ENCODE data around the gene P2RY4.
"Not testable (repeated sequence)": the region's sequence is repeated elsewhere in the genome, so short reads cannot be mapped to it uniquely, and the experiment has no call there.

P2RY4 gene

DNA sequence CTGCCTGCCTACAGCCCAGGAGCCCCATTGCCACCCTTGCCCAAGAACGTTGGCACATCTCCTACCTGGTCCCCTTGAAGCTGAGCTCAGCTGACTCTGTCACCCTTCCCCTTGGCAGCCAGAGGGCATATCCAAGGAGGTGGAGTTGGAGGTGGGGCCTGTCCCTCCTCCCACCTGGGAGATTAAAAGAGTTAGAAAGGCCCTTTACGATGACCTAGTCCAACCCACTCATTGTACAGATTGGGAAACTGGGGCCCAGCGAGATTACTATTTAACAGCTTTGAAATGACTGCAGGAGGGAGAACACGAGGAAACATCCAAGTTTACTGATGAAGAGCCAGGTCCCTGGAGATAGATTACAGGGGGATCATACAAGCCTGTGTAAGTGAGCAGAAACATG, at the start of gene P2RY4:
P2RY4 (minus strand) TSS at position 101 of the 400 bp plus-strand sequence. CDS start 580 bp downstream, outside the sequence.
- no peak for DNase-seq (ENCODE audit: low spot score)

DNA sequence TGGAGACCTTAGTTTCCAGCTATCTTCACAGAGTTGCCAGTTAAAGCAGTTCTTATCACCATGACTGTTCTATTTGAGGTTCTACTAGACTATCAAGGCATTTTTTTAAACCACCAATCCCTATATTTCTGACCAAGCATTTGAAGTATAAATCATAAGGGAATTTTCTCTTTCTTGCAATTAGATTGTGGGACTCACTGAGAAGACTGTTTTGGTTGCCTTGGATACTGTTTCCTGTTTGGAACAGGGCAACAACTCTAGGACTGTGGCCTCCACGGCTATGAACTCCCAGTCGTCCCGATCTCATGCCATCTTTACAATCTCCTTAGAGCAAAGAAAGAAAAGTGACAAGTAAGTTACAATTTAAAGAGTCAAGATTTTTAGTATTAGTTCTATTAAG, 41.7 kb upstream of the P2RY4 start:
- DNase-seq (ENCODE audit: low spot score): peak; percentile 12

- DNase-seq (ENCODE audit: low spot score): no peak
Measured at GRCh38 chrX:70293621-70294020, 33.6 kb upstream of the P2RY4 start.

DNA sequence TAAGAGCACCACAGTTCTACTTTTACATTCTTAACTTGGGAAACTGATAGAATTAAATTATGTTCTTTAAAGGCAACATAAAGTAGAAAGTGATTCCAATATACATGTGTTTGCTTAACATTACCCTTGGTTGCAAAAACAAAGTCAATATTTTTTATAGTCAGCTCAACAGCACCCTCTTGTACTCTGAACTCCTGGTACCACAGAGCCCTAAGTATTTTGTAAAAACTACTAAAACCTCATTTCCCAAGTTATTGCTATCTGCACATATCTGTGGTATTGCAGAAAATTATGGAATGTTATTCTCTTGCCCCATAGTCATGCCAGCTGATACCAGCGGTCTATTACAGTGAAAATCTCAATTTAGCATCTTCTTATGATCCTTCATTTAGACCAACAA, 32.8 kb upstream of the P2RY4 start:
- DNase-seq (ENCODE audit: low spot score): no peak

DNA sequence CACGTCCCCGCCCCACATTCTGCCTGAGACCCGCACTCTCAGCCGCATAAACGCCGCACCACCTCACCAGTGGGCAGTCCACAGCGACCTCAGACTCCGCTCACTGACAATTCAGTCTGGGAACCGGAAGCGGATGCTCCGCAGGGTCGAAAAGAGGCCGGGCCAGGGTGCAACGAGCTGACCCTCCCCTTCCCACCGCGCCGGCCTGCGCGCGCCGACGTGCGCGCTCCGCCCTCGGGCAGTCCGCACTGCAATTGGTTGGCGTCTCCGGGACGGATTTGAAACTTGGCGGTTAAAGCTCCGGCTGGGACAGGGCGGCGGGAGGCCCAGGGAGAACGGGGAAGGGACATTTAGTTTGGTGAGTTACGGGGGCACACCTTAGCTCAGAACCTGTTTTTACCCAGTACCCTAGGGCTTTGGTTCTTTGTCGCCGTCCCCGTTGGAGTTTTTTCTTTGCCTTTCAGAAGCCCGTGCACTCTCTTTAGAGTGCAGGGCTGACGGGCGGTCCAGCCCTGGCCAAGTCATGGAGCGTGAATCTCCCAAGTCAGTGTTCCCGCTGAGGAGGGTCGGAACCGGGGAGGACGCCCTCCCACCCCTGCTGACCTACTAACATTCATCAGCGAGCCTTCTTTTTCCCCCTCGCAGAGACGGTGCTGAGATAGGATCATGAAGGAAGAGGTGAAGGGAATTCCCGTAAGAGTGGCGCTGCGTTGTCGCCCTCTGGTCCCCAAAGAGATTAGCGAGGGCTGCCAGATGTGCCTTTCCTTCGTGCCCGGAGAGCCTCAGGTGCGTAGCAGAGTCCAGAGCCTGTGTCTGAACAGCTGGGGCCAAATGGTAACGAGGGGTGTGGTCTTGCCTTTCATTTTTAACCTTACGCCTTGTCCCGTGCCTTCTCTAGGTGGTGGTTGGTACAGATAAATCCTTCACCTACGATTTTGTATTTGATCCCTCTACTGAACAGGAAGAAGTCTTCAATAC, 30.1 kb upstream of the P2RY4 start, which contains the start of the genes KIF4A and PDZD11:
KIF4A (plus strand) TSS at position 312 of the 978 bp plus-strand sequence; CDS start at position 667, 355 bp downstream.
PDZD11 (minus strand) TSS at position 135 of the 978 bp plus-strand sequence. CDS start 586 bp downstream, outside the sequence.
- DNase-seq (ENCODE audit: low spot score): peak; percentile 70

DNA sequence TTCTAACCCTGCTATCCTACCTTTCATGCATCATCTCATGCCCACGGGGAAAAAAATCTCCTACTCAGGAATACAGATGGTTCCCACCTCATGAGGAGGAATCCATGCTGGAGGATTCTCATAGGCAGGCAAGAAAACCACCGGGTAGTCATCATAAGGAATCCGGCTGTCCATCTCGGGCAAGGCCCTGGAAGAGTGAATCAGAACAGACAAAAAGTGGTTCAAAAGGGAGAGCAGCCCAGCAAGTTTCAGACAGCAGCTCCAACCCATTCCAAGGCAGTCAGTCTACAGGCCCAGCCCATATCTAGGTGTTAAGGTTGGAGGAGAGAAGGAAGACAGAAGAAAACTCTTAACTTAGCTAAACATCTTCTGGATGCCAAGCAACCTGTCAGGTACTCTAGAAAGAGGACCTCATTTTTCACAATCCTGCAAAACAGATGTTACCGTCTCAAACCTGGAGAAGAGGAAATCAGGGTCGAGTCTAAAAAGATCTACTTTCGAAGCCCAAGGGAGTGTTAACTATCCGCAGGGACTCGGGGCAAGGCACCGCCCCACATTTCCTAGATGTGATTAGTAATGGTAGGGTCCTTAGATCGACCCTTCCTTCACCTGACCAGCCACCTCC, 29.3 kb upstream of the P2RY4 start:
- DNase-seq (ENCODE audit: low spot score): no peak

DNA sequence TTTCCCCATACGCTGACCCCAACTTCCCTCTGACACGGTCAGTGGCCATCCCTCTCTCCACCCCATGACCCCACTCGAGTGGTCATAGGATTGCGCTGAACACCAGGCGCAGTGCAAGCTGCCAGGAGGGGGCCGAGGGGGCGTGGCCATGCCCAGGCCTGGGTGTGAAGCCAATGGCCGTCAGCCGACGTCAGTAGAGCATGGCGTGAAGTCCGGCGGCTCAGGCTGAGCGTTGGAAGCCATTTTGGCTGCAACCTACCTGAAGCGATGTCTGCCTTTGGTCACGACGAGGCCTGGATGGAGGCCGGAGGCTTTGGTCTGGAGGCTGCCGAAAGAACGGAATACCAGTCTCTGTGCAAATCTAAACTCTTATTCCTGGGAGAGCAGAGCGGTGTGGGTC, 21.9 kb upstream of the P2RY4 start, which contains the start of gene RAB41:
RAB41 (plus strand) TSS at position 222 of the 400 bp plus-strand sequence; CDS start at position 268, 46 bp downstream.
- no peak for DNase-seq (ENCODE audit: low spot score)

- no peak for DNase-seq (ENCODE audit: low spot score)
Measured at GRCh38 chrX:70280573-70280972, 20.6 kb upstream of the P2RY4 start.

GRCh38 chrX:70279081-70279480, 19.1 kb upstream of the P2RY4 start:
- DNase-seq (ENCODE audit: low spot score): no peak

DNA sequence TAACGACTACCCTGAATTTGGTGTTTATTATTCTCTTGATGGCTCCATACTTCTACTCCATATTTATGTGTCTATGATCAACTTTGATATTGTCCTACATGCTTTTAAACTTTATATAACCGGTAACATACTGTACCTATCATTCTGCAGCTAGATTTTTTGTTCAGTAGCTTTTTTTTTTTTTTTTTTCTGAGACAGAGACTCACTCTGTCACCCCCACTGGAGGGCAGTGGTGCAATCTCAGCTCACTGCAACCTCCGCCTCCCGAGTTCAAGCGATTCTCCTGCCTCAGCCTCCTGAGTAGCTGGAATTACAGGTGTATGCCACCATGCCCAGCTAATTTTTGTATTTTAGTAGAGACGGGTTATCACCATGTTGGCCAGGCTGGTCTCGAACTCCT, 14.0 kb upstream of the P2RY4 start:
- not testable (repeated sequence) for DNase-seq (ENCODE audit: low spot score)

GRCh38 chrX:70268034-70268433, 8.0 kb upstream of the P2RY4 start, which contains the start of gene ARR3:
Gene ARR3, plus strand, starts transcription at chrX:70268334. Its CDS starts 1,052 bp downstream, at chrX:70269386.
- no peak for DNase-seq (ENCODE audit: low spot score)

DNA sequence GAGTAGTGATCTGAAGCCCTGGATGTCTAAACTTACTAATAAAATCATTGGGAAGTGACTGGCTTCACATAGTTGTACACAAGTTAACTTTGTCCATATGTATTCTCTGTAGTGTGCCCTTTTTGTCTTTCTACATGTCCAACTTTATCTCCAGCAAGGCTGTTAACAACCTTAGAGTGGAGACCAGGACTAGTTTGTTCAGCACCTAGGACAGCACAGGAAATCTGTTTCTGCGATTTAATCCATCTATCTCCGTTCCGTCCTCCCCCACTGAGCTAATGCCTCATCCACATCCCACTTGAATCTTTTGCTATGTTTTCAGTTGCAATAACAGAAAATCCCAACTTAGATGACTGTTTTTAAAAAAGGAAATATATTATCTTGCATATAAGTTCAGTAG, 4.8 kb upstream of the P2RY4 start:
- DNase-seq (ENCODE audit: low spot score): no peak

- peak; percentile 26 for DNase-seq (ENCODE audit: low spot score)
Measured at GRCh38 chrX:70262952-70263567, 3.1 kb upstream of the P2RY4 start.

GRCh38 chrX:70257423-70258288, 2.3 kb downstream of the P2RY4 start:
- DNase-seq (ENCODE audit: low spot score): no peak

- DNase-seq (ENCODE audit: low spot score): no peak
Measured at GRCh38 chrX:70255452-70255851, 4.6 kb downstream of the P2RY4 start.

DNA sequence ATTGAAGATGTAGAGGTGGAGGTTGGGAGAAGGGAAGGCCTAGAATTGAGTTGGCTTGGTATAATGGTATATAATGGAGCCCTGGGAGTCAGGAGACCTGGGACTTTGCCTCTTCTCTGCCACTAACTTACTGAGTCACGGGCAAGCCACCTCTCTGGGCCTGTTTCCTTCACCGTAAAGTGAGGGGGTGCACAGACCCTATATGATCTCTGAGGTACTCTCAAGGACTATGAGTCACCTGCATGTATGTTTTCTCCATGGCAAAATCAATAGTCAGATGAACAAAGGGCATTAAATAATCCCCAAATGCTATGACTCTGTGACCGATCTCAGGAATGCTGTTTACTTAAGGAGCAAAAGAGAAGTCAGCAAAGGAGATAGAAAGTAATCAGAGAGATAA, 5.1 kb downstream of the P2RY4 start:
- no peak for DNase-seq (ENCODE audit: low spot score)

DNA sequence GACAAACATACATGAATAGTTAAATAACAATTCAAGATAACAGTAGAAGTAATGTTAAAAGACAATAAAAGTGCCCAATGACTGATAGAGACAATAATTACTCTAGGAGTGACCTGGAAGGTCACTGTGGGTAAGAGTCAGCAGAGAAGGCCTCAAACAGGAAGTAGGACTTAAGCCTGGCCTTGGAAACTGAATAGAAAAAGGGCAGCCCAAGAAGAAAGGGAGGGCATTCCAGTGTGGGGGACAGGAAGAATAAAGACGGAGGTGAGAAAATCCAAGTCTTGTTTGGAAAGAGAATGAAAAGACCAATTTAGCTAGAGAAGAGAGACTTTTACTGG, 6.0 kb downstream of the P2RY4 start:
- peak; percentile 1 for DNase-seq (ENCODE audit: low spot score)

- DNase-seq (ENCODE audit: low spot score): no peak
Measured at GRCh38 chrX:70253377-70254062, 6.5 kb downstream of the P2RY4 start.

GRCh38 chrX:70252491-70252890, 7.5 kb downstream of the P2RY4 start:
- no peak for DNase-seq (ENCODE audit: low spot score)

GRCh38 chrX:70247252-70247651, 12.8 kb downstream of the P2RY4 start:
- no peak for DNase-seq (ENCODE audit: low spot score)

GRCh38 chrX:70244881-70245280, 15.1 kb downstream of the P2RY4 start:
- no peak for DNase-seq (ENCODE audit: low spot score)

All from kidney capillary endothelial cell (primary cell).